ENCODE data around the gene CD22. TPM values are rescaled to one million over a fixed set of nuclear protein-coding genes. Genes with fewer than 3 reads are reported as not detected.

CD22 gene
- total and polyA plus RNA-seq, 2 of the 8 experiments (the other 6 are each of a cell fraction or from before 2014, with no cell fraction given): 0.06 to 0.60 TPM

- no peak overlapping the region for H3K4me3 ChIP-seq (ENCODE audit: extremely low read depth in 1 of 4, insufficient read depth in 2 of 4, low read depth in 3 of 4, low read length in 4 of 4)
- no peak overlapping the region for H2AFZ ChIP-seq (ENCODE audit: low read length)
- H4K91ac ChIP-seq (replicated peaks; ENCODE audit: insufficient read length, low read length): peak overlapping the region; percentile 97
- no peak for TF ChIP-seq ATF2 (IDR thresholded peaks at IDR 0.05; ENCODE audit: low read length)
- TF ChIP-seq TAF1 (IDR thresholded peaks at IDR 0.05; ENCODE audit: low read depth, low read length): no peak
- TF ChIP-seq HDAC2 (IDR thresholded peaks at IDR 0.05; ENCODE audit: borderline replicate concordance in 1 of 2, low read depth in 2 of 2, low read length in 2 of 2): no peak
- no peak for TF ChIP-seq JUND (IDR thresholded peaks at IDR 0.05; ENCODE audit: low read length)
- TF ChIP-seq MAFK (IDR thresholded peaks at IDR 0.05; ENCODE audit: low read depth, low read length): no peak
- TF ChIP-seq KDM1A (IDR thresholded peaks at IDR 0.05; ENCODE audit: borderline replicate concordance, low read length): no peak
- TF ChIP-seq KDM5A (IDR thresholded peaks at IDR 0.05; ENCODE audit: low read length): no peak
- no peak for TF ChIP-seq POLR2A (IDR thresholded peaks at IDR 0.05; ENCODE audit: control extremely low read depth in 1 of 2, low read depth in 2 of 2, low read length in 2 of 2)
- no peak for TF ChIP-seq ZNF274 (IDR thresholded peaks at IDR 0.05; ENCODE audit: borderline replicate concordance, extremely low read depth, low read length)
- no peak for TF ChIP-seq PHF8 (conservative IDR thresholded peaks at IDR 0.05; ENCODE audit: low read depth, low read length)
- H3K27me3 ChIP-seq (replicated peaks in 1 of 4; ENCODE audit: control insufficient read depth in 3 of 4, extremely low read depth in 1 of 4, insufficient read depth in 3 of 4, low read length in 3 of 4): peaks cover 0 to 12% (median 2%) of the 10 kb centered on the region in 4 experiments; a peak in 2 of 7 replicates
- no peak overlapping the region for H3K27ac ChIP-seq (ENCODE audit: low read depth, low read length)
- peak overlapping the region; percentile 100 for H3K56ac ChIP-seq (replicated peaks; ENCODE audit: insufficient read length, low read depth, low read length)
- peaks cover 0 to 16% (median 10%) of the 10 kb centered on the region in 4 experiments; a peak in 6 of 7 replicates for H3K4me1 ChIP-seq (replicated peaks in 1 of 4; ENCODE audit: control insufficient read depth in 3 of 4, insufficient read depth in 4 of 4, low read length in 3 of 4)
- no peak overlapping the region for H3K4ac ChIP-seq (replicated peaks; ENCODE audit: insufficient read length, low read depth, low read length)
- POLR2A ChIA-PET (ENCODE audit: partially characterized antibody): no interaction called here
- H4K20me1 ChIP-seq (replicated peaks in 1 of 2; ENCODE audit: control insufficient read depth in 1 of 2, insufficient read depth in 2 of 2, low read length in 2 of 2): peaks cover 0 to 21% of the 10 kb centered on the region in 2 experiments
- no peak overlapping the region for H3K23ac ChIP-seq (ENCODE audit: insufficient read length)
- peaks cover 3% of the 10 kb centered on the region; the same call in 1 of the 2 replicates for H3K79me1 ChIP-seq (ENCODE audit: low read depth, low read length)
- H2BK120ac ChIP-seq (replicated peaks; ENCODE audit: low read depth, low read length): no peak overlapping the region
- DNase-seq (ENCODE audit: low read depth in 1 of 2, low spot score in 2 of 2) (no peak), FAIRE-seq (no peak)
- peak overlapping the region; percentile 62; the same call in 1 of the 2 replicates for H2BK15ac ChIP-seq (ENCODE audit: low read length)
- H3K36me3 ChIP-seq (ENCODE audit: control insufficient read depth in 2 of 4, insufficient read depth in 4 of 4, low read length in 3 of 4): no peaks in the 10 kb centered on the region; a peak in 1 of 8 replicates
- H3K14ac ChIP-seq (ENCODE audit: insufficient read length): no peak overlapping the region
- peak overlapping the region; percentile 12 for H4K5ac ChIP-seq (ENCODE audit: insufficient read length, low read depth, low read length)
- H3K9ac ChIP-seq (replicated peaks in 1 of 4; ENCODE audit: extremely low read depth in 1 of 4, low read depth in 3 of 4, low read length in 3 of 4): peak overlapping the region in 1 of 4 experiments; percentile 62; a peak in 1 of 7 replicates
- H4K8ac ChIP-seq (ENCODE audit: extremely low read depth, insufficient read depth, low read length): no peak overlapping the region
- no peak overlapping the region; a peak in 1 of 4 replicates for H3K4me2 ChIP-seq (ENCODE audit: insufficient read depth in 1 of 2, low read depth in 2 of 2, low read length in 2 of 2)
- H2AK5ac ChIP-seq (ENCODE audit: low read depth, low read length): peak overlapping the region; percentile 98; the same call in 1 of the 2 replicates
- H2BK20ac ChIP-seq (ENCODE audit: low read length): peak overlapping the region; percentile 35; the same call in 1 of the 2 replicates
- 88% methylated on average over 2 of the region's 2 CpGs; no CpG with 5 or more reads in 1 of the 2 experiments for WGBS, 2 experiments (ENCODE audit: extremely low coverage in 1 of 2, insufficient coverage in 1 of 2, insufficient read length in 1 of 2, insufficient replicate concordance in 2 of 2, low coverage in 1 of 2, low lambda C conversion rate in 2 of 2, missing lambda C conversion rate in 1 of 2)
- H3K23me2 ChIP-seq (ENCODE audit: low read depth, low read length): peaks cover 24% of the 10 kb centered on the region; the same call in 1 of the 2 replicates
- no peak overlapping the region for H3K18ac ChIP-seq (ENCODE audit: extremely low read depth, low read length)
- peak overlapping the region; percentile 6; the same call in 1 of the 2 replicates for H2BK12ac ChIP-seq (ENCODE audit: low read depth, low read length)
- H3K9me3 ChIP-seq (ENCODE audit: insufficient read depth in 2 of 2, low read depth in 1 of 2, low read length in 1 of 2): no peaks in the 10 kb centered on the region; a peak in 1 of 4 replicates
- H2BK5ac ChIP-seq (ENCODE audit: low read depth, low read length): peak overlapping the region; percentile 21; the same call in 1 of the 2 replicates
- CTCF ChIA-PET (ENCODE audit: partially characterized antibody): no interaction called here
- no peaks in the 10 kb centered on the region for H3K79me2 ChIP-seq (ENCODE audit: control insufficient read depth in 1 of 2, insufficient read depth in 2 of 2, low read length in 2 of 2)
Observed at GRCh38 chr19:35297922-35298321, 31.1 kb upstream of the CD22 start.

Data from H1 (cell line).